DOHH2 (cell line): Measurements from ENCODE around the gene MYO7B.
A peak's percentile ranks its signal among the peaks of the same experiment; 100 is the strongest.

Source experiments
- H3F3A ChIP-seq: fragments of 200-600 bp; sonication (generic), shearing (Covaris generic); 2 replicates; pipeline ENCODE4 v1.6.0; 2016; ENCODE audit warnings: antibody characterized with exemption, mild to moderate bottlenecking; ENCODE audit not compliant: control insufficient read depth, insufficient read depth
- H3K27ac ChIP-seq: fragments of 200-600 bp; sonication (generic); 2 replicates; pipeline ENCODE4 v1.5.1; 2014; ENCODE audit warnings: low read depth, mild to moderate bottlenecking, low read length, moderate library complexity
- H3K27me3 ChIP-seq: fragments of 200-600 bp; sonication (generic); 2 replicates; pipeline ENCODE4 v1.6.1; 2014; ENCODE audit warnings: mild to moderate bottlenecking, low read length, mixed read lengths; ENCODE audit not compliant: control insufficient read depth
- H3K36me3 ChIP-seq: fragments of 200-600 bp; sonication (generic); 2 replicates; pipeline ENCODE4 v1.6.1; 2014; ENCODE audit warnings: mild to moderate bottlenecking, low read length, moderate library complexity, mixed read lengths; ENCODE audit not compliant: control insufficient read depth
- H3K4me1 ChIP-seq: fragments of 200-600 bp; sonication (generic); 2 replicates; pipeline ENCODE4 v1.6.1; 2014; ENCODE audit warnings: mild to moderate bottlenecking, low read length, mixed read lengths; ENCODE audit not compliant: control insufficient read depth
- H3K4me2 ChIP-seq: fragments of 200-600 bp; sonication (generic); 2 replicates; pipeline ENCODE4 v1.6.0; 2014; ENCODE audit warnings: mild to moderate bottlenecking, low read length, moderate library complexity
- H3K4me3 ChIP-seq: fragments of 200-600 bp; sonication (generic); 2 replicates; pipeline ENCODE4 v1.5.1; 2014; ENCODE audit warnings: mild to moderate bottlenecking, low read length, mixed read lengths
- H3K79me2 ChIP-seq: fragments of 200-600 bp; sonication (generic); 2 replicates; pipeline ENCODE4 v1.6.1; 2014; ENCODE audit warnings: mild to moderate bottlenecking, low read length, mixed read lengths; ENCODE audit not compliant: control insufficient read depth
- H3K9me2 ChIP-seq: fragments of 200-600 bp; sonication (generic); replicated peaks from 2 replicates; pipeline ENCODE4 v1.6.1; 2014; ENCODE audit warnings: mild to moderate bottlenecking, low read length, mixed read lengths; ENCODE audit not compliant: control insufficient read depth
- H3K9me3 ChIP-seq: fragments of 200-600 bp; sonication (generic); 2 replicates; pipeline ENCODE4 v1.6.1; 2014; ENCODE audit warnings: antibody characterized with exemption, low read length, mixed read lengths; ENCODE audit not compliant: control insufficient read depth, insufficient read depth
- H4K20me1 ChIP-seq: fragments of 200-600 bp; sonication (generic); 2 replicates; pipeline ENCODE4 v1.6.0; 2014; ENCODE audit warnings: low read depth, mild to moderate bottlenecking, antibody characterized with exemption, low read length, moderate library complexity; ENCODE audit not compliant: control insufficient read depth, insufficient read depth
- CTCF ChIP-seq: fragments of 200-600 bp; sonication (generic); IDR thresholded peaks from one replicate; pipeline ENCODE4 v1.5.1; 2014; ENCODE audit warnings: antibody characterized with exemption, mild to moderate bottlenecking, low read depth, low read length; ENCODE audit not compliant: poor library complexity, severe bottlenecking
- EZH2phosphoT487 ChIP-seq: fragments of 200-600 bp; sonication (generic); IDR thresholded peaks from 2 replicates; pipeline ENCODE4 v1.6.1; 2017; ENCODE audit warnings: borderline replicate concordance, mild to moderate bottlenecking, antibody characterized with exemption, low read length, moderate library complexity, mixed read lengths

Gene MYO7B

DNA sequence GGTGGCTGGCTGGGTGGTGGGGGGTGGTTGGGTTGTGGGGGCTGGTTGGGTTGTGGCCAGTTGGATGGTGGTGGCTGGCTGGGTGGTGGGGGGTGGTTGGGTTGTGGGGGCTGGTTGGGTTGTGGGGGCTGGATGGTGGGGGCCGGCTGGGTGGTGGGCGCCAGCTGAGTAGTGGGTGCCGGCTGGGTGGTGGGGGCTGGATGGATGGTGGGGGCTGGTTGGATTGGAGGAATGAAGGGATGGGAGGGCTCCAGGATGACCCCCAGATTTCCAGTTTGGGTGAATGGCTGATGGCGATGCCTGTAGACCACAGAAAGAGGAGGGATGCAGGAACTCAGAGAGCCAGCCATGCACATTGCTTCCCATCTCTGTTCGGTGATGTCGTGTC is 83.7 kb downstream of the MYO7B start:
- Histone ChIP-seq H3K4me2 (no peak overlapping the region), H4K20me1 (no peaks in the 10 kb centered on the region), H3K4me1 (peaks cover 19% of the 10 kb centered on the region), H3K4me3 (no peak overlapping the region), H3K36me3 (no peaks in the 10 kb centered on the region), H3K27me3 (peaks cover 6% of the 10 kb centered on the region), H3F3A (no peaks in the 10 kb centered on the region), H3K27ac (no peak overlapping the region), H3K79me2 (no peaks in the 10 kb centered on the region), H3K9me2 (no peaks in the 10 kb centered on the region), H3K9me3 (no peaks in the 10 kb centered on the region)
- TF ChIP-seq EZH2phosphoT487 (no peak), CTCF (no peak)

DNA sequence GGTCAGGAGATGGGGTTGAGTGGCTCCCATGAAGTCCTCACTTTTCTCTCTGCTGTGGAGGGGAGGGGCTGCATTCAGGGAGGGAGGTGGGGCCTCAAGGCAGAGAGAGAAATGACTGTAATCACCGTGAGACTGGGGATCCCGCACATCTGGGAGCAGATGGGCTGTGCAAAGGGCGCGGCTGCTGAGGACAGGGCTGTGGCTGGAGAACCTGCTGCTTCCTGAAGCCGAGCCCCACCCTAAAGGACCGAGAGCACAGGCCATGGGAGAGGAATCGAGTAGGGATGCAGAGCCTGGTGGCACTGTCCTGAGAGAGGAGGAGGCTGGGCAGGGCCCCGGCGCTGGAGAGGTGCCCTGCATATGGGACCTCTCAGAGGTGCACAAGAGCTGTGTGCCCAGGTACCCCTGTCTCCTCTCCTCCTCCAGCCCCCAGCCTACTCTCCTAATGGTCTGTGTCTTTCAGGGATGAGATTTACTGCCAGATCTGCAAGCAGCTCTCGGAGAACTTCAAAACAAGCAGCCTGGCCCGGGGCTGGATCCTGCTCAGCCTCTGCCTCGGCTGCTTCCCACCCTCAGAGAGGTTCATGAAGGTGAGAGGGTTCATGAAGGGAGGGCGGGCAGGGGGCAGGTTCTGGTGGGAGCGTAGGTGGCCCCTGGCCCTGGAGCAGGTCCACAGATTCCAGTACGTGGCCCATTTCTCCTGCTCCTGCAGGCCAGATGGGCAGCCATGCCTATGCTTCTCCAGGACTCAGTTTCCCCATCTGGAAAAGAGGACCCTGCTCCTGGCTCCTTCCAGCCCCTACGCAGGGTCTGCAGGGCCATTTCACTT is 84.6 kb downstream of the MYO7B start:
- no peaks in the 10 kb centered on the region for H3K9me3 ChIP-seq
- peak overlapping the region; percentile 13; the same call in 1 of the 2 replicates for H3K4me2 ChIP-seq
- no peak overlapping the region for H3K27ac ChIP-seq
- H3K4me3 ChIP-seq, result no peak overlapping the region
- no peaks in the 10 kb centered on the region for H3K36me3 ChIP-seq
- H3F3A ChIP-seq, result no peaks in the 10 kb centered on the region
- peaks cover 5% of the 10 kb centered on the region; the same call in 1 of the 2 replicates for H3K27me3 ChIP-seq
- no peaks in the 10 kb centered on the region for H3K79me2 ChIP-seq
- H4K20me1 ChIP-seq, result no peaks in the 10 kb centered on the region
- peaks cover 19% of the 10 kb centered on the region for H3K4me1 ChIP-seq
- no peak for TF ChIP-seq EZH2phosphoT487
- TF ChIP-seq CTCF, result no peak
- H3K9me2 ChIP-seq, result no peaks in the 10 kb centered on the region

DNA sequence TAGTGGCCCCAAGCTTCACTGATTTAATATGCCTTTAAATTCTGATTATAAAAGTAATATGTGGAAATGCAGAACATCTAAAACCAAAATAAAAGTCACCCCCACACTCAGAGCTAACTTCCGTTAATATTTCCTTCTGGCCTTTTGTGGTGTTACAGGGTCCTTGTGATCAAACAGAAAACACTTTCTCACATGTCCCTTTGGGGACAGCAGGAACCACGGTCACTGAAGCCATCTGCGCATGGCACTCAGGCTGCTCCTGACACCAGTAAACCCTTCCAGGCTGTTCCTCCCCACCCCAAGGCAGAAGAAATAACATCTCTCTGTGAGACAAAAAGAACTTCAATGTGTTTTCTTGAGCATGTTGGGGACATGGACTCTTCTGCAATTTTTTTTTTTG is 85.4 kb downstream of the MYO7B start:
- no peak overlapping the region for H3K4me3 ChIP-seq
- no peaks in the 10 kb centered on the region for H3F3A ChIP-seq
- no peaks in the 10 kb centered on the region for H3K79me2 ChIP-seq
- peaks cover 23% of the 10 kb centered on the region for H3K4me1 ChIP-seq
- H3K4me2 ChIP-seq, result peak overlapping the region; percentile 13; the same call in 1 of the 2 replicates
- H3K27me3 ChIP-seq, result peaks cover 3% of the 10 kb centered on the region; the same call in 1 of the 2 replicates
- H3K36me3 ChIP-seq, result no peaks in the 10 kb centered on the region
- H3K9me2 ChIP-seq, result no peaks in the 10 kb centered on the region
- H3K27ac ChIP-seq, result no peak overlapping the region
- no peak for TF ChIP-seq CTCF
- TF ChIP-seq EZH2phosphoT487, result no peak
- no peaks in the 10 kb centered on the region for H4K20me1 ChIP-seq
- no peaks in the 10 kb centered on the region for H3K9me3 ChIP-seq
